HCT116 (cell line): ENCODE measurements around the gene PPP6C. TPM values are rescaled to one million over a fixed set of nuclear protein-coding genes. Genes with fewer than 3 reads are reported as not detected.
"Not testable (repeated sequence)": the region's sequence is repeated elsewhere in the genome, so short reads cannot be mapped to it uniquely, and the experiment has no call there.

Experiments
- ATAC-seq: fragments of 200-7000 bp; cut with Tn5 transposase; 2 replicates; pipeline ENCODE4 v1.9.1; 2020; ENCODE audit warnings: mild to moderate bottlenecking, moderate library complexity
- BruUV-seq: library from RNA; stranded (reverse); fragments of 400-500 nt; replicated peaks from 2 replicates; lab custom pipeline; 2021; lab: Mats Ljungman, UMichigan
- CTCF ChIA-PET: fragments of 300-600 bp; sonication (Branson Sonifier 250); formaldehyde crosslinking; loops from one replicate; lab custom pipeline; 2021; ENCODE audit warnings: antibody characterized with exemption; lab: Charles Lee
- POLR2A ChIA-PET: fragments of 300-600, 350-600 bp; sonication (Branson Sonifier 250); formaldehyde crosslinking; loops from one replicate; lab custom pipeline; 2021; ENCODE audit warnings: antibody characterized with exemption; lab: Charles Lee
- RAD21 ChIA-PET, 2 experiments: fragments of 300-600 bp; sonication (Branson Sonifier 250); formaldehyde crosslinking; loops; one replicate each; lab custom pipeline; 2023; ENCODE audit warnings: low total read pairs in 2 of 2; ENCODE audit not compliant: uncharacterized antibody in 2 of 2, unreplicated experiment in 2 of 2, low non-redundant PET in 1 of 2; lab: Charles Lee
- DNase-seq: peaks from one replicate; pipeline ENCODE4 v3.0.0-alpha.2; 2010; ENCODE audit warnings: low read depth, low spot score
- H2AFZ ChIP-seq: fragments of 200-600 bp; shearing (Covaris generic), sonication (generic); 2 replicates; pipeline ENCODE4 v1.6.1; 2017; ENCODE audit warnings: low read depth, mixed run types, mixed read lengths, antibody characterized with exemption, low read length; ENCODE audit not compliant: poor library complexity, severe bottlenecking
- H3K27ac ChIP-seq: 2 replicates; pipeline ENCODE4 v1.5.1; 2012; ENCODE audit warnings: low read depth, low read length
- H3K27me3 ChIP-seq: fragments of 200-600 bp; sonication (generic); 2 replicates; pipeline ENCODE4 v1.6.1; 2016; ENCODE audit warnings: mixed run types, low read length, mixed read lengths; ENCODE audit not compliant: insufficient read depth
- H3K36me3 ChIP-seq, 2 experiments: fragments of 200-500 bp in 1 of 2; fragments of 200-600 bp in 1 of 2; sonication (Bioruptor generic) in 1 of 2; sonication (generic) in 1 of 2; 2 replicates each; pipeline versions ENCODE4 v1.5.1 to v1.6.1; 2014 to 2016; ENCODE audit warnings: low read length in 2 of 2, inconsistent platforms in 1 of 2, mixed read lengths in 1 of 2, mixed run types in 1 of 2; ENCODE audit not compliant: insufficient read depth in 2 of 2, control insufficient read depth in 1 of 2
- H3K4me1 ChIP-seq, 2 experiments: fragments of 200-600 bp in 1 of 2; sonication (generic) in 1 of 2; 2 replicates each; pipeline versions ENCODE4 v1.5.1 to v1.6.1; 2012 to 2017; ENCODE audit warnings: low read length in 2 of 2, inconsistent platforms in 1 of 2, mild to moderate bottlenecking in 1 of 2, mixed read lengths in 1 of 2, mixed run types in 1 of 2, moderate library complexity in 1 of 2; ENCODE audit not compliant: insufficient read depth in 2 of 2, control insufficient read depth in 1 of 2
- H3K4me2 ChIP-seq: fragments of 200-600 bp; sonication (generic); 2 replicates; pipeline ENCODE4 v1.6.1; 2017; ENCODE audit warnings: mixed run types, low read length, mixed read lengths
- H3K4me3 ChIP-seq, 2 experiments: fragments of 200-600 bp in 1 of 2; sonication (generic) in 1 of 2; replicated peaks in 1 of 2; 2 replicates each; pipeline ENCODE4 v1.5.1; 2011 to 2016; ENCODE audit warnings: low read length in 2 of 2, control low read depth in 1 of 2, low read depth in 1 of 2, mild to moderate bottlenecking in 1 of 2, mixed read lengths in 1 of 2, mixed run types in 1 of 2
- H3K79me2 ChIP-seq: fragments of 200-600 bp; sonication (generic); 2 replicates; pipeline ENCODE4 v1.6.1; 2017; ENCODE audit warnings: mild to moderate bottlenecking, mixed run types, low read length, moderate library complexity, mixed read lengths; ENCODE audit not compliant: insufficient read depth
- H3K9ac ChIP-seq: fragments of 200-600 bp; sonication (generic); 2 replicates; pipeline ENCODE4 v1.6.1; 2016; ENCODE audit warnings: low read length, mixed read lengths
- H3K9me2 ChIP-seq: fragments of 200-600 bp; sonication (generic), shearing (Covaris generic); 2 replicates; pipeline ENCODE4 v1.6.1; 2017; ENCODE audit warnings: mixed run types, mild to moderate bottlenecking, moderate library complexity; ENCODE audit not compliant: insufficient read depth
- H3K9me3 ChIP-seq, 2 experiments: fragments of 200-500 bp in 1 of 2; fragments of 200-600 bp in 1 of 2; sonication (Bioruptor generic) in 1 of 2; sonication (generic) in 1 of 2; 2 replicates each; pipeline ENCODE4 v1.6.1; 2014 to 2017; ENCODE audit warnings: low read length in 2 of 2, mixed read lengths in 2 of 2, inconsistent platforms in 1 of 2, low read depth in 1 of 2, mild to moderate bottlenecking in 1 of 2, mixed run types in 1 of 2, moderate library complexity in 1 of 2; ENCODE audit not compliant: control insufficient read depth in 1 of 2, insufficient read depth in 1 of 2
- H4K20me1 ChIP-seq: fragments of 200-600 bp; sonication (generic), shearing (Covaris generic); 2 replicates; pipeline ENCODE4 v1.6.1; 2017; ENCODE audit warnings: mixed run types, mild to moderate bottlenecking, moderate library complexity; ENCODE audit not compliant: insufficient read depth
- POLR2AphosphoS5 ChIP-seq: IDR thresholded peaks from 2 replicates; pipeline ENCODE4 v1.6.1; 2011; ENCODE audit warnings: mild to moderate bottlenecking, low read depth, low read length, moderate library complexity
- intact Hi-C: fragments of 100-400 bp; cut with micrococcal nuclease; formaldehyde crosslinking; loops from 2 replicates; pipeline ENCODE4 v1.10.0; 2022
- total RNA-seq: library from RNA; stranded (reverse); gene quantifications from one replicate; pipeline ENCODE4 v1.2.1, GENCODE V29; 2021; ENCODE audit not compliant: unreplicated experiment
- TF ChIP-seq, protein P1 (sequence below): IDR thresholded peaks from 2 replicates; pipeline ENCODE4 v1.6.1; 2012

PPP6C gene
- total RNA-seq, 1 experiment from 2014 or later: 35.4 TPM

DNA sequence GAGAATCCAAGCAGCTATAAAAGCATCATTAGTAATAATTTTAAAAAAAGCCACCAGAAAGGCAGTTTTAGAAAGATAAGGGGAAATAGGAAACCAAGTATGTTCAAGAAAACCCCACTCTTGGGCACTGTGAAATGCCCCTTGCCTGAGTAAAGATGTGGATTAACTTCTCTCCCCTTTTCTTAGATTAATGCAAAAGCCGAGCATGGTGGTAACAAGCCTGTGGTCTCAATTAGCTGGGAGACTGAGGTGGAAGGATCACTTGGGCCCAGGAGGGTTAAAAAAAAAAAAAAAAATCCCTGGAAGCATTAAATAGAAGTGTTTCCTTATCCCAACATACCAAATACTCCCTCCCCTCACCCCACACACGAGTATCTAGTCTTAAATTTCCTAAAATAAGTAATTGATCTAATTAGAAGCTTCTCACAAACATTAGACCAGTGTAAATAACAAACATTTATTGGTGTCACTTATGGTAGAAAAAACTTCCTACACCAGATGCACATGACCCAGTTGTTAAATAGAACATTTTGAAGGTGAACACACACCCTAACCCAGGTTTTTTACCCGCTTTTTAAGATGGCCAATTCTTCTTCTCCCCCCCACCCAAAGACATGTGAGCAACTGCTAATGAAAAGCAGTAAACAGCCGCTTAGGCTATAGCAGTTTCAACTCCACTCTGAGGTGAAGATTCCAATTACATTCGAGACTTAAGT, 46.4 kb upstream of the PPP6C start:
- TF ChIP-seq, protein P1, sequence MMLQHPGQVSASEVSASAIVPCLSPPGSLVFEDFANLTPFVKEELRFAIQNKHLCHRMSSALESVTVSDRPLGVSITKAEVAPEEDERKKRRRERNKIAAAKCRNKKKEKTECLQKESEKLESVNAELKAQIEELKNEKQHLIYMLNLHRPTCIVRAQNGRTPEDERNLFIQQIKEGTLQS: no peak
- TF ChIP-seq POLR2AphosphoS5: peak; percentile 34
- Histone ChIP-seq H3K27me3 (no peaks in the 10 kb centered on the region), H3K9ac (no peak overlapping the region), H3K4me1 (peaks cover 4 to 6% of the 10 kb centered on the region in 2 experiments; a peak in 2 of 4 replicates), H3K9me3 (no peaks in the 10 kb centered on the region), H3K4me3 (no peak overlapping the region), H3K27ac (no peak overlapping the region), H3K4me2 (no peak overlapping the region), H3K9me2 (no peaks in the 10 kb centered on the region), H3K79me2 (peaks cover 65% of the 10 kb centered on the region), H2AFZ (no peak overlapping the region), H3K36me3 (peaks cover 48 to 58% of the 10 kb centered on the region in 2 experiments), H4K20me1 (peaks cover 44% of the 10 kb centered on the region)
- ChIA-PET CTCF (no interaction called here), RAD21 (no interaction called here), POLR2A (interaction anchor here (0.6 to 2.1 kb wide), 3 partner anchors 7 to 59 kb away, joined by 4 to 6 read pairs (median 5); no protein-coding TSS in a partner anchor)
- no TSS peak for BruUV-seq
- intact Hi-C loops: no loop called here
- no peak for DNase-seq
- ATAC-seq: no peak

GRCh38 chr9:125234099-125234498, 44.5 kb upstream of the PPP6C start:
- DNase-seq, H3K4me1 ChIP-seq, H3K27me3 ChIP-seq, H2AFZ ChIP-seq, H3K9ac ChIP-seq, intact Hi-C loops, H3K4me3 ChIP-seq, H3K4me2 ChIP-seq, H3K9me2 ChIP-seq, BruUV-seq, CTCF ChIA-PET, ATAC-seq, H3K9me3 ChIP-seq, RAD21 ChIA-PET, H3K27ac ChIP-seq: not testable (repeated sequence)
- peaks cover 46% of the 10 kb centered on the region for H3K79me2 ChIP-seq
- H4K20me1 ChIP-seq: peaks cover 32% of the 10 kb centered on the region; the same call in 1 of the 2 replicates
- H3K36me3 ChIP-seq: peaks cover 42 to 43% of the 10 kb centered on the region in 2 experiments
- POLR2A ChIA-PET: interaction anchor here (1.2 to 2.1 kb wide), 2 partner anchors 9 to 37 kb away, joined by 3 to 6 read pairs; no protein-coding TSS in a partner anchor
- TF ChIP-seq POLR2AphosphoS5: 0 out of 2 replicates have a peak, but pooled peaks have one; percentile 5
